PFSK-1 (cell line): ENCODE measurements around the gene PPA2.

Experiments
- POLR2AphosphoS5 ChIP-seq: IDR thresholded peaks from 2 replicates; pipeline ENCODE4 v1.6.1; 2012; ENCODE audit warnings: low read depth, mild to moderate bottlenecking, control low read depth, low read length, moderate library complexity
- TAF1 ChIP-seq: IDR thresholded peaks from 2 replicates; pipeline ENCODE4 v1.6.1; 2012; ENCODE audit warnings: low read length, control low read depth, borderline replicate concordance; ENCODE audit not compliant: insufficient read depth
- TF ChIP-seq, protein P1 (sequence below), 2 experiments: IDR thresholded peaks; 2 replicates each; pipeline versions ENCODE4 v1.6.1 to v1.8.0; 2011 to 2012; ENCODE audit warnings: low read depth in 2 of 2, low read length in 2 of 2, control low read depth in 1 of 2, inconsistent platforms in 1 of 2, mild to moderate bottlenecking in 1 of 2, moderate library complexity in 1 of 2; ENCODE audit not compliant: insufficient read depth in 1 of 2

DNA sequence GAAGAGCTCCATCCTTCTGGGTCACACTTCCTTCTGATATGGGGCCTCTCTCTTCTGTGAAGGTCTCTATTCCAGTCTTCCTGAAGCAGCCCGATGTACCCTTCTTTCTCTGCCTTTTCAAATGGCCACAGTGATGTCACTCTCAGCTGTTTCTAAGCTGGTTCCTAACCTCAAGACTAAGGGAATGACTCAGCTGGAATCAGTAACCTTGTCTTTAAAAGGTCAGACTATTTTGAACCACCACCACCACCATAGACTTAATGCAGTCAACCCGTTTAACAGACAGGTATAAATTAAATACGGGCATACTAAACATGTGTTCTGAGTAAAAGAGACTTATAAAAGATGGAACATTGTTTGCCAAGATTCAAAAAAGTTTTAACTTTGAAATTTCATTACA lies 121.0 kb downstream of the PPA2 start:
- TF ChIP-seq TAF1 (no peak), POLR2AphosphoS5 (no peak)
- TF ChIP-seq, protein P1, sequence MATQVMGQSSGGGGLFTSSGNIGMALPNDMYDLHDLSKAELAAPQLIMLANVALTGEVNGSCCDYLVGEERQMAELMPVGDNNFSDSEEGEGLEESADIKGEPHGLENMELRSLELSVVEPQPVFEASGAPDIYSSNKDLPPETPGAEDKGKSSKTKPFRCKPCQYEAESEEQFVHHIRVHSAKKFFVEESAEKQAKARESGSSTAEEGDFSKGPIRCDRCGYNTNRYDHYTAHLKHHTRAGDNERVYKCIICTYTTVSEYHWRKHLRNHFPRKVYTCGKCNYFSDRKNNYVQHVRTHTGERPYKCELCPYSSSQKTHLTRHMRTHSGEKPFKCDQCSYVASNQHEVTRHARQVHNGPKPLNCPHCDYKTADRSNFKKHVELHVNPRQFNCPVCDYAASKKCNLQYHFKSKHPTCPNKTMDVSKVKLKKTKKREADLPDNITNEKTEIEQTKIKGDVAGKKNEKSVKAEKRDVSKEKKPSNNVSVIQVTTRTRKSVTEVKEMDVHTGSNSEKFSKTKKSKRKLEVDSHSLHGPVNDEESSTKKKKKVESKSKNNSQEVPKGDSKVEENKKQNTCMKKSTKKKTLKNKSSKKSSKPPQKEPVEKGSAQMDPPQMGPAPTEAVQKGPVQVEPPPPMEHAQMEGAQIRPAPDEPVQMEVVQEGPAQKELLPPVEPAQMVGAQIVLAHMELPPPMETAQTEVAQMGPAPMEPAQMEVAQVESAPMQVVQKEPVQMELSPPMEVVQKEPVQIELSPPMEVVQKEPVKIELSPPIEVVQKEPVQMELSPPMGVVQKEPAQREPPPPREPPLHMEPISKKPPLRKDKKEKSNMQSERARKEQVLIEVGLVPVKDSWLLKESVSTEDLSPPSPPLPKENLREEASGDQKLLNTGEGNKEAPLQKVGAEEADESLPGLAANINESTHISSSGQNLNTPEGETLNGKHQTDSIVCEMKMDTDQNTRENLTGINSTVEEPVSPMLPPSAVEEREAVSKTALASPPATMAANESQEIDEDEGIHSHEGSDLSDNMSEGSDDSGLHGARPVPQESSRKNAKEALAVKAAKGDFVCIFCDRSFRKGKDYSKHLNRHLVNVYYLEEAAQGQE (IDR thresholded peaks at IDR 0.05; ENCODE audit: insufficient read depth in 1 of 2, low read depth in 2 of 2, low read length in 2 of 2), result no peak
